Ureter (tissue), 1 donor: Measurements from ENCODE around the gene TTI1. TPM values are rescaled to one million over a fixed set of nuclear protein-coding genes. Genes with fewer than 3 reads are reported as not detected.

Source experiments
- DNase-seq: peaks from one replicate; pipeline ENCODE4 v3.0.0-alpha.2; 2020; ENCODE audit warnings: low spot score
- total RNA-seq: library from RNA; stranded (reverse); gene quantifications from one replicate; pipeline ENCODE4 v1.2.4, GENCODE V29; 2023
- donor health status: DM: yes; HTN: yes; CAD: no.

The TTI1 gene
- 29.5 TPM for total RNA-seq

- peak; percentile 93 for DNase-seq
Measured at GRCh38 chr20:38033330-38034107, at the start of gene TTI1, which contains the start of gene RPRD1B. TSS of gene TTI1 (minus strand) at chr20:38033456. CDS start at chr20:38013816, 19,640 bp downstream. TSS of gene RPRD1B (plus strand) at chr20:38033746. CDS start at chr20:38033948, 202 bp downstream.

GRCh38 chr20:38082894-38083293, 49.6 kb upstream of the TTI1 start:
- no peak for DNase-seq

GRCh38 chr20:38081575-38081974, 48.3 kb upstream of the TTI1 start:
- no peak for DNase-seq

GRCh38 chr20:38079353-38079752, 46.1 kb upstream of the TTI1 start:
- no peak for DNase-seq

- DNase-seq, result no peak
Measured at GRCh38 chr20:38078084-38078483, 44.8 kb upstream of the TTI1 start.

- DNase-seq, result no peak
Measured at GRCh38 chr20:38076548-38076947, 43.3 kb upstream of the TTI1 start.

GRCh38 chr20:38075161-38075998, 42.1 kb upstream of the TTI1 start:
- no peak for DNase-seq

GRCh38 chr20:38073307-38074071, 40.2 kb upstream of the TTI1 start:
- DNase-seq, result peak; percentile 76

GRCh38 chr20:38072898-38073297, 39.6 kb upstream of the TTI1 start:
- DNase-seq, result no peak

GRCh38 chr20:38067717-38068365, 34.6 kb upstream of the TTI1 start:
- no peak for DNase-seq

- DNase-seq, result no peak
Measured at GRCh38 chr20:38066969-38067716, 33.9 kb upstream of the TTI1 start.

GRCh38 chr20:38065764-38066375, 32.6 kb upstream of the TTI1 start:
- DNase-seq, result no peak

- DNase-seq, result no peak
Measured at GRCh38 chr20:38063911-38064530, 30.8 kb upstream of the TTI1 start.

- DNase-seq, result no peak
Measured at GRCh38 chr20:38062890-38063289, 29.6 kb upstream of the TTI1 start.

- no peak for DNase-seq
Measured at GRCh38 chr20:38061109-38061508, 27.9 kb upstream of the TTI1 start.

GRCh38 chr20:38060536-38060935, 27.3 kb upstream of the TTI1 start:
- DNase-seq, result no peak

- no peak for DNase-seq
Measured at GRCh38 chr20:38059832-38060231, 26.6 kb upstream of the TTI1 start.

GRCh38 chr20:38057351-38057972, 24.2 kb upstream of the TTI1 start:
- DNase-seq, result peak; percentile 79

- DNase-seq, result no peak
Measured at GRCh38 chr20:38055848-38056247, 22.6 kb upstream of the TTI1 start.
